Right lobe of liver (tissue), 4 donors: ENCODE results near the gene BLOC1S5.

ENCODE experiments used
- POLR2A ChIP-seq: fragments of 450-650 bp; IDR thresholded peaks from one replicate; pipeline ENCODE4 v1.6.1; 2017; ENCODE audit warnings: antibody characterized with exemption, mild to moderate bottlenecking
- TF ChIP-seq, protein P1 (sequence below), 4 donors: fragments of 200-600 bp in 3 of 4; fragments of 450-650 bp in 1 of 4; IDR thresholded peaks; one replicate each; pipeline versions ENCODE4 v1.5.1 to v1.8.0; 2016 to 2022; ENCODE audit warnings: antibody characterized with exemption in 4 of 4, mild to moderate bottlenecking in 2 of 4
- donor health status: DM: no; HTN: no; CAD: no.
- donor health status: DM: no; HTN: no; CAD: no.
- donor health status: DM: no; HTN: yes; CAD: no.

DNA sequence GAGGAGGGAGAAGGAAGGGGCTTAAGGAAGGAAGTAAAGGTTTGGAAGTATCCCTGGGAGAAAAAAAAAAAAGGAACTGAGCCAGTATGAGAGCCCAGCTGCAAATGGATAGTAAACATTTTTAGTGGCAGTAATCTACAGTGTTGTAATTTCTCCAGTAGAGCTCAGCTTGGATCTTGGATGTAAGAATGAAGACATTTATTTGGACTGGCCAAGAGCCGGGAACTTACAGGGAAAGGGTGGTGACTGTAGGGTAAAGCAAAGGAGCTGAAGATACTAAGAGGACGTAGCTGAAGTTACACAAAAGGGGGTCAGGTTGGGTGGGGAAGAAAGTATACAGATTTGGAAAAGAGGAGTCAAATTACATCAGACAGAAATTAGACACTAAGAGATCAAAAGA, 24.7 kb upstream of the BLOC1S5 start:
- TF ChIP-seq, protein P1, sequence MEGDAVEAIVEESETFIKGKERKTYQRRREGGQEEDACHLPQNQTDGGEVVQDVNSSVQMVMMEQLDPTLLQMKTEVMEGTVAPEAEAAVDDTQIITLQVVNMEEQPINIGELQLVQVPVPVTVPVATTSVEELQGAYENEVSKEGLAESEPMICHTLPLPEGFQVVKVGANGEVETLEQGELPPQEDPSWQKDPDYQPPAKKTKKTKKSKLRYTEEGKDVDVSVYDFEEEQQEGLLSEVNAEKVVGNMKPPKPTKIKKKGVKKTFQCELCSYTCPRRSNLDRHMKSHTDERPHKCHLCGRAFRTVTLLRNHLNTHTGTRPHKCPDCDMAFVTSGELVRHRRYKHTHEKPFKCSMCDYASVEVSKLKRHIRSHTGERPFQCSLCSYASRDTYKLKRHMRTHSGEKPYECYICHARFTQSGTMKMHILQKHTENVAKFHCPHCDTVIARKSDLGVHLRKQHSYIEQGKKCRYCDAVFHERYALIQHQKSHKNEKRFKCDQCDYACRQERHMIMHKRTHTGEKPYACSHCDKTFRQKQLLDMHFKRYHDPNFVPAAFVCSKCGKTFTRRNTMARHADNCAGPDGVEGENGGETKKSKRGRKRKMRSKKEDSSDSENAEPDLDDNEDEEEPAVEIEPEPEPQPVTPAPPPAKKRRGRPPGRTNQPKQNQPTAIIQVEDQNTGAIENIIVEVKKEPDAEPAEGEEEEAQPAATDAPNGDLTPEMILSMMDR (IDR thresholded peaks at IDR 0.05), result no peak
- no peak for TF ChIP-seq POLR2A
